K562 (cell line): ENCODE results near the gene SLC2A8. TPM values are rescaled to one million over a fixed set of nuclear protein-coding genes. Genes with fewer than 3 reads are reported as not detected.

ENCODE experiments used
- ATAC-seq: fragments of 200-7000 bp; cut with Tn5 transposase; 3 replicates; pipeline ENCODE4 v1.9.1; 2020; ENCODE audit warnings: moderate library complexity
- BruUV-seq: library from RNA; stranded (reverse); fragments of 400-500 nt; replicated peaks from 2 replicates; lab custom pipeline; 2021; lab: Mats Ljungman, UMichigan
- CTCF ChIA-PET: fragments of 300-600 bp; formaldehyde crosslinking; extraction: SDS; loops from one replicate; lab custom pipeline; 2021; ENCODE audit warnings: low intra/inter-chr PET ratio; lab: Yijun Ruan, JAX
- POLR2A ChIA-PET: fragments of 300-600, 350-650 bp; sonication (Branson Sonifier 250); formaldehyde crosslinking; extraction: SDS; loops from one replicate; lab custom pipeline; 2021; ENCODE audit warnings: antibody characterized with exemption, inconsistent platforms; lab: Yijun Ruan, JAX
- DNase-seq, 4 experiments: peaks; one replicate each; pipeline versions ENCODE4 v3.0.0 to v3.0.0-alpha.2; 2011 to 2018; ENCODE audit warnings: low spot score in 3 of 4, mixed read lengths in 3 of 4; ENCODE audit errors: extremely low read depth in 1 of 4
- FAIRE-seq: peaks from 2 replicates; lab custom pipeline; 2011; peaks lifted over from hg19 to GRCh38; lab: Jason Lieb, UNC
- H2AFZ ChIP-seq: 2 replicates; pipeline ENCODE4 v1.6.0; 2011; ENCODE audit warnings: low read depth, low read length, control low read depth, inconsistent platforms
- H3K27ac ChIP-seq: fragments of 200-600 bp; 3 replicates; pipeline ENCODE4 v1.8.0; 2011; ENCODE audit warnings: low read depth, mild to moderate bottlenecking, control low read depth, inconsistent platforms, low read length, moderate library complexity, mixed read lengths; ENCODE audit errors: extremely low read depth
- H3K27me3 ChIP-seq, 2 experiments: fragments of 300-600 bp in 1 of 2; 2 replicates in 1 of 2; 3 replicates in 1 of 2; pipeline versions ENCODE4 v1.6.0 to v1.8.0; 2011; ENCODE audit warnings: inconsistent platforms in 2 of 2, low read length in 2 of 2, mild to moderate bottlenecking in 1 of 2, mixed read lengths in 1 of 2, moderate library complexity in 1 of 2; ENCODE audit not compliant: control insufficient read depth in 2 of 2, insufficient read depth in 2 of 2
- H3K36me3 ChIP-seq: fragments of 300-600 bp; 3 replicates; pipeline ENCODE4 v1.8.0; 2011; ENCODE audit warnings: mild to moderate bottlenecking, low read length, inconsistent platforms; ENCODE audit not compliant: control insufficient read depth, insufficient read depth
- H3K4me1 ChIP-seq, 2 experiments: fragments of 200-600 bp in 1 of 2; replicated peaks in 1 of 2; 2 replicates in 1 of 2; 3 replicates in 1 of 2; pipeline versions ENCODE4 v1.5.1 to v1.8.0; 2011; ENCODE audit warnings: inconsistent platforms in 2 of 2, low read length in 2 of 2, mild to moderate bottlenecking in 1 of 2, mixed read lengths in 1 of 2, moderate library complexity in 1 of 2; ENCODE audit not compliant: control insufficient read depth in 2 of 2, insufficient read depth in 2 of 2
- H3K4me2 ChIP-seq: 2 replicates; pipeline ENCODE4 v1.6.1; 2011; ENCODE audit warnings: low read length, control low read depth, inconsistent platforms, mixed read lengths; ENCODE audit not compliant: insufficient read depth
- H3K4me3 ChIP-seq: fragments of 200-600 bp; sonication (generic), shearing (Covaris generic); 2 replicates; pipeline ENCODE4 v1.5.1; 2016; ENCODE audit warnings: control low read depth, inconsistent platforms
- H3K79me2 ChIP-seq: fragments of 200-600 bp; 3 replicates; pipeline ENCODE4 v1.8.0; 2011; ENCODE audit warnings: low read length, inconsistent platforms; ENCODE audit not compliant: control insufficient read depth, insufficient read depth
- H3K9ac ChIP-seq, 2 experiments: 2 replicates each; pipeline versions ENCODE4 v1.6.0 to v1.6.1; 2011; ENCODE audit warnings: low read depth in 2 of 2, low read length in 2 of 2, control low read depth in 1 of 2, inconsistent platforms in 1 of 2, mild to moderate bottlenecking in 1 of 2, mixed read lengths in 1 of 2; ENCODE audit not compliant: insufficient read depth in 1 of 2
- H3K9me1 ChIP-seq: one replicate; pipeline ENCODE4 v1.6.0; 2011; ENCODE audit warnings: inconsistent platforms, mild to moderate bottlenecking, low read length, moderate library complexity; ENCODE audit not compliant: control insufficient read depth, insufficient read depth
- H3K9me3 ChIP-seq: replicated peaks from 2 replicates; pipeline ENCODE4 v1.5.1; 2011; ENCODE audit warnings: low read depth, low read length, inconsistent platforms; ENCODE audit not compliant: control insufficient read depth, insufficient read depth
- H4K20me1 ChIP-seq: replicated peaks from 2 replicates; pipeline ENCODE4 v1.6.1; 2011; ENCODE audit warnings: low read length, inconsistent platforms, mixed read lengths; ENCODE audit not compliant: control insufficient read depth, insufficient read depth
- ARID2 ChIP-seq: fragments of 450-650 bp; IDR thresholded peaks from 2 replicates; pipeline ENCODE4 v1.6.1; 2017; ENCODE audit warnings: antibody characterized with exemption, mild to moderate bottlenecking
- BRF1 ChIP-seq: IDR thresholded peaks from 3 replicates; pipeline ENCODE4 v1.6.1; 2011; ENCODE audit warnings: borderline replicate concordance, mild to moderate bottlenecking; ENCODE audit not compliant: insufficient read length; ENCODE audit errors: extremely low read depth
- CHD2 ChIP-seq: IDR thresholded peaks from 2 replicates; pipeline ENCODE4 v1.6.1; 2011; ENCODE audit warnings: low read depth, low read length
- CSDE1 ChIP-seq, 2 experiments: fragments of 450-650 bp; IDR thresholded peaks; 2 replicates each; pipeline ENCODE4 v1.6.1; 2016; ENCODE audit warnings: mild to moderate bottlenecking in 1 of 2
- CTCF ChIP-seq, 3 experiments: IDR thresholded peaks in 2 of 3; conservative IDR thresholded peaks in 1 of 3; 2 replicates each; pipeline ENCODE4 v1.5.1; 2011 to 2012; ENCODE audit warnings: low read length in 3 of 3, mild to moderate bottlenecking in 3 of 3, control low read depth in 2 of 3, improper control_type of control experiment in 1 of 3, inconsistent platforms in 1 of 3, low read depth in 1 of 3, mixed read lengths in 1 of 3, moderate library complexity in 1 of 3; ENCODE audit not compliant: insufficient read depth in 2 of 3
- ETV6 ChIP-seq, 3 experiments: fragments of 150-350 bp in 1 of 3; sonication (generic) in 1 of 3; formaldehyde crosslinking in 1 of 3; IDR thresholded peaks; 2 replicates each; pipeline versions ENCODE4 v1.6.1 to v1.8.0; 2014 to 2022; ENCODE audit warnings: borderline replicate concordance in 2 of 3, low read depth in 2 of 3, antibody characterized with exemption in 1 of 3, low read length in 1 of 3, mild to moderate bottlenecking in 1 of 3, missing genetic modification reagents in 1 of 3
- FOXA1 ChIP-seq: fragments of 450-650 bp; IDR thresholded peaks from 2 replicates; pipeline ENCODE4 v1.6.1; 2016; ENCODE audit warnings: mild to moderate bottlenecking, borderline replicate concordance
- FOXK2 ChIP-seq, 2 experiments: fragments of 450-650 bp; IDR thresholded peaks in 1 of 2; conservative IDR thresholded peaks in 1 of 2; 2 replicates each; pipeline ENCODE4 v1.6.1; 2016; ENCODE audit warnings: low read depth in 2 of 2, mild to moderate bottlenecking in 1 of 2
- HNRNPH1 ChIP-seq: fragments of 200-400 bp; formaldehyde crosslinking; optimal IDR thresholded peaks from 2 replicates; pipeline ENCODE3; 2017; ENCODE audit warnings: low read depth, mild to moderate bottlenecking, low read length, moderate library complexity
- IFI16 ChIP-seq: fragments of 250-450 bp; sonication (Bioruptor Pico); IDR thresholded peaks from 2 replicates; pipeline ENCODE4 v2.1.2; 2022; ENCODE audit warnings: mild to moderate bottlenecking, inconsistent platforms
- L3MBTL2 ChIP-seq: fragments of 450-650 bp; IDR thresholded peaks from 2 replicates; pipeline ENCODE4 v1.6.1; 2016; ENCODE audit warnings: mild to moderate bottlenecking, moderate library complexity
- MCM3 ChIP-seq: fragments of 450-650 bp; IDR thresholded peaks from 2 replicates; pipeline ENCODE4 v1.6.1; 2016
- MTF1 ChIP-seq: fragments of 250-450 bp; sonication (Bioruptor Pico); IDR thresholded peaks from 2 replicates; pipeline ENCODE4 v1.9.0; 2021; ENCODE audit warnings: moderate library complexity, mild to moderate bottlenecking, inconsistent platforms, borderline replicate concordance
- ZFP30 ChIP-seq: fragments of 250-450 bp; sonication (Bioruptor Pico); IDR thresholded peaks from 2 replicates; pipeline ENCODE4 v1.8.0; 2022; ENCODE audit warnings: moderate library complexity, mild to moderate bottlenecking, inconsistent platforms, borderline replicate concordance
- ZNF134 ChIP-seq: fragments of 250-450 bp; sonication (Bioruptor Pico); conservative IDR thresholded peaks from 2 replicates; pipeline ENCODE4 v1.4.0; 2020
- ZNF347 ChIP-seq: fragments of 450-650 bp; formaldehyde crosslinking; IDR thresholded peaks from 2 replicates; pipeline ENCODE4 v1.4.0; 2020; ENCODE audit warnings: low read depth, mild to moderate bottlenecking, moderate library complexity
- WGBS: fragments of 100-300 bp; shearing (Covaris generic); methylation state at CpG from one replicate; pipeline ENCODE4 v1.1.6; 2016; ENCODE audit warnings: low coverage, mixed read lengths; ENCODE audit not compliant: insufficient coverage; ENCODE audit errors: missing lambda C conversion rate; 5-methylcytosine and 5-hydroxymethylcytosine counted together
- in situ Hi-C: fragments of 300-500 bp; cut with MboI; formaldehyde crosslinking; loops from 4 replicates; pipeline ENCODE4 v1.15.0; 2018; ENCODE audit warnings: inconsistent platforms, mixed read lengths
- intact Hi-C: fragments of 100-400 bp; cut with micrococcal nuclease; formaldehyde crosslinking; loops from 2 replicates; pipeline ENCODE4 v1.14.2; 2022
- polyA plus RNA-seq, 8 experiments: library from polyadenylated mRNA; depleted of rRNA in 4 of 8; stranded (reverse) in 5 of 8; unstranded in 3 of 8; fragments of >200 nt; fragmentation: Nextera tagmentation in 2 of 8; fragmentation: Illumina TruSeq in 1 of 8; extraction: Ambion mirVana in 2 of 8; extraction: Trizol in 1 of 8; gene quantifications; 2 replicates each; pipeline versions ENCODE4 v1.2.1 to v1.2.3, GENCODE V29; 2011 to 2014; ENCODE audit warnings: inconsistent platforms in 1 of 8, missing spikeins in 1 of 8
- total RNA-seq, 7 experiments: library from RNA; depleted of rRNA in 6 of 7; stranded (reverse); fragments of >200 nt in 6 of 7; fragmentation: Illumina TruSeq in 2 of 7; extraction: Trizol in 2 of 7; gene quantifications; 2 replicates each; pipeline versions ENCODE4 v1.2.1 to v1.2.3, GENCODE V29; 2011 to 2021; ENCODE audit warnings: low replicate concordance in 1 of 7
- TF ChIP-seq, protein P1 (sequence below), 2 experiments: fragments of 450-650 bp; conservative IDR thresholded peaks; 2 replicates each; pipeline ENCODE4 v1.6.1; 2017; ENCODE audit warnings: mild to moderate bottlenecking in 2 of 2, moderate library complexity in 2 of 2

Gene SLC2A8
- total and polyA plus RNA-seq, 9 of the 15 experiments (the other 6 are each of a cell fraction or from before 2014, with no cell fraction given) = 0.13 to 12.9 (median 5.2) TPM

- no peak for TF ChIP-seq ZNF134 (CRISPR knock-in tag)
- TF ChIP-seq L3MBTL2 = no peak
- TF ChIP-seq ETV6 (IDR thresholded peaks at IDR 0.05; ENCODE audit: borderline replicate concordance in 1 of 2, low read depth in 2 of 2, low read length in 1 of 2) = no peak
- no peak for TF ChIP-seq ETV6 (CRISPR knock-in tag; IDR thresholded peaks at IDR 0.05; ENCODE audit: borderline replicate concordance)
- no peak for TF ChIP-seq CTCF (IDR thresholded peaks at IDR 0.05 in 2 of 3, conservative IDR thresholded peaks at IDR 0.05 in 1 of 3; ENCODE audit: insufficient read depth in 2 of 3, low read depth in 1 of 3, low read length in 3 of 3)
These were observed 40.1 kb upstream of the SLC2A8 start (continued) for GRCh38 chr9:127356906-127357305.

DNA sequence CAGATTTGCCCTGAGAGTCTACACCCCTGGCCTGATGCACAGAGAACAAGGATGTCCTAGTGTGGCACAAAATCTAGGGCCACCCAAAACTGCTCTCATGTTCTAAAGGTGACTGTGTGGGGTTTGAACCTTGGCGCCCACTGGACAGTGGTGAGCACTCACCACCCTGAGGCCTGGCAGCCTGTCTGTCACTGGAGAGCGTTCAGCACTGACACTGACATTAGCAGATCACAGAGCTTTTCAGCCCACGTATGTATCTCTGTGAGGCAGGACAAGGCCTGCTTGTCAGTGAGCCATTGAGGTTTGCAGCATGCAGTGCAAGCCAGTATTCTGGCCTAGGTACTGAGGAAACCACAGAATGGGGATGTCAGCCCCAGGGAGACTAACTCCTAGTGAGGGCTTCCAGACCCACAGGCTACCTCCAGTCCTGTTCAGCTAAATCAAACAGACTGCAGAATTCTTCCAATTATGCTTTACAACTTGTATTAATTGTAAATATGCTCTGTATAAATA, 38.9 kb upstream of the SLC2A8 start:
- Histone ChIP-seq H3K9me3 (no peaks in the 10 kb centered on the region), H3K79me2 (no peaks in the 10 kb centered on the region), H2AFZ (no peak overlapping the region), H3K36me3 (no peaks in the 10 kb centered on the region), H3K9ac (no peak overlapping the region), H3K9me1 (no peaks in the 10 kb centered on the region), H3K4me3 (no peak overlapping the region), H3K4me2 (no peak overlapping the region), H4K20me1 (0 out of 2 replicates have a peak, but pooled peaks cover 3% of the 10 kb centered on the region), H3K27me3 (peaks cover 22 to 24% of the 10 kb centered on the region in 2 experiments), H3K4me1 (peaks cover 7 to 9% of the 10 kb centered on the region in 2 experiments; a peak in 3 of 5 replicates), H3K27ac (no peak overlapping the region)
- POLR2A ChIA-PET = no interaction called here
- CTCF ChIA-PET = no interaction called here
- no peak for DNase-seq
- 10% methylated on average over 3 of the region's 3 CpGs for WGBS
- intact Hi-C loops (no loop called here), in situ Hi-C loops (no loop called here)
- no peak for FAIRE-seq
- no peak for ATAC-seq
- BruUV-seq = no TSS peak
- TF ChIP-seq, protein P1, sequence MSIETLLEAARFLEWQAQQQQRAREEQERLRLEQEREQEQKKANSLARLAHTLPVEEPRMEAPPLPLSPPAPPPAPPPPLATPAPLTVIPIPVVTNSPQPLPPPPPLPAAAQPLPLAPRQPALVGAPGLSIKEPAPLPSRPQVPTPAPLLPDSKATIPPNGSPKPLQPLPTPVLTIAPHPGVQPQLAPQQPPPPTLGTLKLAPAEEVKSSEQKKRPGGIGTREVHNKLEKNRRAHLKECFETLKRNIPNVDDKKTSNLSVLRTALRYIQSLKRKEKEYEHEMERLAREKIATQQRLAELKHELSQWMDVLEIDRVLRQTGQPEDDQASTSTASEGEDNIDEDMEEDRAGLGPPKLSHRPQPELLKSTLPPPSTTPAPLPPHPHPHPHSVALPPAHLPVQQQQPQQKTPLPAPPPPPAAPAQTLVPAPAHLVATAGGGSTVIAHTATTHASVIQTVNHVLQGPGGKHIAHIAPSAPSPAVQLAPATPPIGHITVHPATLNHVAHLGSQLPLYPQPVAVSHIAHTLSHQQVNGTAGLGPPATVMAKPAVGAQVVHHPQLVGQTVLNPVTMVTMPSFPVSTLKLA (conservative IDR thresholded peaks at IDR 0.05) = no peak
- TF ChIP-seq ZFP30 (CRISPR knock-in tag) = no peak
- no peak for TF ChIP-seq IFI16 (CRISPR knock-in tag)
- TF ChIP-seq CHD2 = no peak
- TF ChIP-seq ARID2 = no peak
- TF ChIP-seq ZNF347 (CRISPR knock-in tag) = no peak
- no peak for TF ChIP-seq FOXK2 (conservative IDR thresholded peaks at IDR 0.05 in 1 of 2, IDR thresholded peaks at IDR 0.05 in 1 of 2; ENCODE audit: low read depth in 2 of 2)
- no peak for TF ChIP-seq ETV6 (IDR thresholded peaks at IDR 0.05; ENCODE audit: borderline replicate concordance in 1 of 2, low read depth in 2 of 2, low read length in 1 of 2)
- no peak for TF ChIP-seq ETV6 (CRISPR knock-in tag; IDR thresholded peaks at IDR 0.05; ENCODE audit: borderline replicate concordance)
- no peak for TF ChIP-seq BRF1
- TF ChIP-seq MCM3 = no peak
- TF ChIP-seq FOXA1 = no peak
- TF ChIP-seq MTF1 (CRISPR knock-in tag) = no peak
- TF ChIP-seq HNRNPH1 = no peak
- TF ChIP-seq CSDE1 (IDR thresholded peaks at IDR 0.05) = no peak
